ENCODE measurements around the gene LHPP.
"Not testable (repeated sequence)": the region's sequence is repeated elsewhere in the genome, so short reads cannot be mapped to it uniquely, and the experiment has no call there.

Gene LHPP

GRCh38 chr10:124606822-124607221 lies 145.2 kb downstream of the LHPP start:
- no peak for DNase-seq (ENCODE audit: low spot score)

- no peak for DNase-seq (ENCODE audit: low spot score)
These were observed 146.1 kb downstream of the LHPP start for GRCh38 chr10:124607693-124608092.

- DNase-seq (ENCODE audit: low spot score) = no peak
These were observed 146.6 kb downstream of the LHPP start for GRCh38 chr10:124608093-124608721.

GRCh38 chr10:124609698-124610097 lies 148.1 kb downstream of the LHPP start:
- DNase-seq (ENCODE audit: low spot score) = no peak

- not testable (repeated sequence) for DNase-seq (ENCODE audit: low spot score)
These were observed 148.6 kb downstream of the LHPP start for GRCh38 chr10:124610186-124610585.

- DNase-seq (ENCODE audit: low spot score) = not testable (repeated sequence)
These were observed 149.2 kb downstream of the LHPP start for GRCh38 chr10:124610851-124611250.

GRCh38 chr10:124611738-124612137 lies 150.1 kb downstream of the LHPP start:
- DNase-seq (ENCODE audit: low spot score) = no peak

GRCh38 chr10:124612611-124613498 lies 151.2 kb downstream of the LHPP start:
- peak; percentile 13 for DNase-seq (ENCODE audit: low spot score)

GRCh38 chr10:124614003-124614659 lies 152.5 kb downstream of the LHPP start:
- DNase-seq (ENCODE audit: low spot score) = no peak

GRCh38 chr10:124615259-124615658 lies 153.6 kb downstream of the LHPP start:
- DNase-seq (ENCODE audit: low spot score) = no peak

- DNase-seq (ENCODE audit: low spot score) = no peak
These were observed 154.6 kb downstream of the LHPP start for GRCh38 chr10:124616040-124616835.

- no peak for DNase-seq (ENCODE audit: low spot score)
These were observed 155.2 kb downstream of the LHPP start for GRCh38 chr10:124616836-124617130.

- DNase-seq (ENCODE audit: low spot score) = no peak
These were observed 156.9 kb downstream of the LHPP start for GRCh38 chr10:124618470-124619073.

GRCh38 chr10:124619195-124619594 lies 157.6 kb downstream of the LHPP start:
- DNase-seq (ENCODE audit: low spot score) = no peak

GRCh38 chr10:124619802-124620490 lies 158.3 kb downstream of the LHPP start:
- DNase-seq (ENCODE audit: low spot score) = no peak

GRCh38 chr10:124621637-124622036 lies 160.0 kb downstream of the LHPP start:
- DNase-seq (ENCODE audit: low spot score) = no peak

- no peak for DNase-seq (ENCODE audit: low spot score)
These were observed 160.5 kb downstream of the LHPP start for GRCh38 chr10:124622158-124622557.

- no peak for DNase-seq (ENCODE audit: low spot score)
These were observed 161.4 kb downstream of the LHPP start for GRCh38 chr10:124622866-124623536.

GRCh38 chr10:124624006-124624405 lies 162.4 kb downstream of the LHPP start:
- DNase-seq (ENCODE audit: low spot score) = no peak

GRCh38 chr10:124624466-124624865 lies 162.8 kb downstream of the LHPP start:
- no peak for DNase-seq (ENCODE audit: low spot score)

- no peak for DNase-seq (ENCODE audit: low spot score)
These were observed 163.3 kb downstream of the LHPP start for GRCh38 chr10:124624895-124625294.

Measured in AG08395 (cell line).